ENCODE results near the gene RNF223. TPM values are rescaled to one million over a fixed set of nuclear protein-coding genes. Genes with fewer than 3 reads are reported as not detected.

RNF223 gene
- total and polyA plus RNA-seq, 2 experiments from 2014 or later = 0.43 to 0.88 TPM

DNA sequence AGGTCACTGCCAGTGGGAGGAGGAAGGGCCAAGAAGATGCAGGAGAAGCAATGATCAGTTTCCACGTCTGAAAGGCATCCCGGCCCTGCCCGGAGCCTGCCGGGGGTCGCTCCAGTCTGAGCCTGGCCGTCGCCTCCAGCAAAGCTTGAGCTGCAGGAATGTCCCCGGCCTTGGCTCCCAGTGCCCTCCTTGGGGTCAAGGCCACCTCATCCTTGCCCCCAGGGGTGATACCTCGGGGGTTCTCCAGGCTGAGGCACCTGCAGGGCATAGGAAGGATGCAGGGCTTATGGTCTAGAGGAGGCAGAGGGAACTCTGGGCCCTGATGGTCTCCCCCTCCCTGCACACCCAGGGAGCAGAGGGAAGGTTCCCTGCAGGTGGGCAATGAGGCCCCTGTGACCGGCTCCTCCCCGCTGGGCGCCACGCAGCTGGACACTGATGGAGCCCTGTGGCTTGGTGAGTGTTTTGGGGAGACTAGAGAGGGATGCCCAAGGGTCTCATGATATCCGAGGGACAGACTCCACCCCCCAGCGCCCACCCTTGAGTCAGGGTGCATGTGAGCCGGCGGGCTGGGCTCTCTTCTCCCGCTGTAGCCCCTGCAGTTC, 19.9 kb downstream of the RNF223 start:
- TF ChIP-seq, protein P1, sequence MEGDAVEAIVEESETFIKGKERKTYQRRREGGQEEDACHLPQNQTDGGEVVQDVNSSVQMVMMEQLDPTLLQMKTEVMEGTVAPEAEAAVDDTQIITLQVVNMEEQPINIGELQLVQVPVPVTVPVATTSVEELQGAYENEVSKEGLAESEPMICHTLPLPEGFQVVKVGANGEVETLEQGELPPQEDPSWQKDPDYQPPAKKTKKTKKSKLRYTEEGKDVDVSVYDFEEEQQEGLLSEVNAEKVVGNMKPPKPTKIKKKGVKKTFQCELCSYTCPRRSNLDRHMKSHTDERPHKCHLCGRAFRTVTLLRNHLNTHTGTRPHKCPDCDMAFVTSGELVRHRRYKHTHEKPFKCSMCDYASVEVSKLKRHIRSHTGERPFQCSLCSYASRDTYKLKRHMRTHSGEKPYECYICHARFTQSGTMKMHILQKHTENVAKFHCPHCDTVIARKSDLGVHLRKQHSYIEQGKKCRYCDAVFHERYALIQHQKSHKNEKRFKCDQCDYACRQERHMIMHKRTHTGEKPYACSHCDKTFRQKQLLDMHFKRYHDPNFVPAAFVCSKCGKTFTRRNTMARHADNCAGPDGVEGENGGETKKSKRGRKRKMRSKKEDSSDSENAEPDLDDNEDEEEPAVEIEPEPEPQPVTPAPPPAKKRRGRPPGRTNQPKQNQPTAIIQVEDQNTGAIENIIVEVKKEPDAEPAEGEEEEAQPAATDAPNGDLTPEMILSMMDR (IDR thresholded peaks at IDR 0.05; ENCODE audit: poor library complexity) = no peak
- TF ChIP-seq EZH2 (IDR thresholded peaks at IDR 0.05; ENCODE audit: borderline replicate concordance) (no peak), EZH2phosphoT487 (IDR thresholded peaks at IDR 0.05; ENCODE audit: low read depth, severe bottlenecking, unreplicated experiment) (no peak)
- WGBS (ENCODE audit: low lambda C conversion rate, missing lambda C conversion rate) = 96% methylated on average over 18 of the region's 18 CpGs
- Histone ChIP-seq H3K4me3 (no peak overlapping the region), H3K4me2 (no peak overlapping the region), H3K27ac (no peak overlapping the region), H3K9me2 (replicated peaks; ENCODE audit: insufficient read depth) (no peaks in the 10 kb centered on the region), H2AFZ (no peak overlapping the region), H3K36me3 (replicated peaks; ENCODE audit: insufficient read depth, low read depth) (no peaks in the 10 kb centered on the region), H3K27me3 (peaks cover 11% of the 10 kb centered on the region), H3K79me2 (no peaks in the 10 kb centered on the region), H3K4me1 (ENCODE audit: insufficient read depth) (peaks cover 6% of the 10 kb centered on the region), H3K9me3 (ENCODE audit: low read depth) (no peaks in the 10 kb centered on the region), H4K20me1 (ENCODE audit: insufficient read depth, poor library complexity, severe bottlenecking) (no peaks in the 10 kb centered on the region)
- no peak for DNase-seq (ENCODE audit: low spot score)

- Histone ChIP-seq H3K79me2 (no peaks in the 10 kb centered on the region), H4K20me1 (ENCODE audit: insufficient read depth, poor library complexity, severe bottlenecking) (no peaks in the 10 kb centered on the region), H2AFZ (no peak overlapping the region), H3K36me3 (replicated peaks; ENCODE audit: insufficient read depth, low read depth) (no peaks in the 10 kb centered on the region), H3K4me2 (no peak overlapping the region), H3K4me1 (ENCODE audit: insufficient read depth) (peaks cover 1% of the 10 kb centered on the region), H3K9me3 (ENCODE audit: low read depth) (no peaks in the 10 kb centered on the region), H3K9me2 (replicated peaks; ENCODE audit: insufficient read depth) (no peaks in the 10 kb centered on the region), H3K4me3 (no peak overlapping the region), H3K27ac (no peak overlapping the region), H3K27me3 (peaks cover 7% of the 10 kb centered on the region)
- DNase-seq (ENCODE audit: low spot score) = no peak
- no peak for TF ChIP-seq EZH2phosphoT487 (IDR thresholded peaks at IDR 0.05; ENCODE audit: low read depth, severe bottlenecking, unreplicated experiment)
- WGBS (ENCODE audit: low lambda C conversion rate, missing lambda C conversion rate) = 98% methylated on average over 17 of the region's 18 CpGs
Measured at GRCh38 chr1:1053682-1054081, 20.4 kb downstream of the RNF223 start.

- H3K4me2 ChIP-seq = no peak overlapping the region
- no peaks in the 10 kb centered on the region for H3K4me1 ChIP-seq (ENCODE audit: insufficient read depth)
- H3K9me2 ChIP-seq (replicated peaks; ENCODE audit: insufficient read depth) = no peaks in the 10 kb centered on the region
- WGBS (ENCODE audit: low lambda C conversion rate, missing lambda C conversion rate) = 99% methylated on average over 15 of the region's 15 CpGs
- H4K20me1 ChIP-seq (ENCODE audit: insufficient read depth, poor library complexity, severe bottlenecking) = no peaks in the 10 kb centered on the region
- TF ChIP-seq, protein P1 (IDR thresholded peaks at IDR 0.05; ENCODE audit: poor library complexity) = no peak
- TF ChIP-seq EZH2 (IDR thresholded peaks at IDR 0.05; ENCODE audit: borderline replicate concordance) (no peak), EZH2phosphoT487 (IDR thresholded peaks at IDR 0.05; ENCODE audit: low read depth, severe bottlenecking, unreplicated experiment) (no peak)
- H2AFZ ChIP-seq = no peak overlapping the region
- H3K36me3 ChIP-seq (replicated peaks; ENCODE audit: insufficient read depth, low read depth) = no peaks in the 10 kb centered on the region
- H3K9me3 ChIP-seq (ENCODE audit: low read depth) = no peaks in the 10 kb centered on the region
- no peak for DNase-seq (ENCODE audit: low spot score)
- H3K27me3 ChIP-seq = peaks cover under 1% of the 10 kb centered on the region
- H3K79me2 ChIP-seq = no peaks in the 10 kb centered on the region
- H3K4me3 ChIP-seq = no peak overlapping the region
- H3K27ac ChIP-seq = no peak overlapping the region
Measured at GRCh38 chr1:1053022-1053421, 21.1 kb downstream of the RNF223 start.

GRCh38 chr1:1052003-1052840, 21.9 kb downstream of the RNF223 start:
- no peaks in the 10 kb centered on the region for H3K79me2 ChIP-seq
- no peaks in the 10 kb centered on the region for H3K27me3 ChIP-seq
- no peaks in the 10 kb centered on the region for H3K36me3 ChIP-seq (replicated peaks; ENCODE audit: insufficient read depth, low read depth)
- H2AFZ ChIP-seq = no peak overlapping the region
- H3K4me2 ChIP-seq = no peak overlapping the region
- DNase-seq (ENCODE audit: low spot score) = no peak
- H3K9me2 ChIP-seq (replicated peaks; ENCODE audit: insufficient read depth) = no peaks in the 10 kb centered on the region
- H4K20me1 ChIP-seq (ENCODE audit: insufficient read depth, poor library complexity, severe bottlenecking) = no peaks in the 10 kb centered on the region
- WGBS (ENCODE audit: low lambda C conversion rate, missing lambda C conversion rate) = 95% methylated on average over 29 of the region's 29 CpGs
- H3K4me1 ChIP-seq (ENCODE audit: insufficient read depth) = no peaks in the 10 kb centered on the region
- no peak for TF ChIP-seq EZH2phosphoT487 (IDR thresholded peaks at IDR 0.05; ENCODE audit: low read depth, severe bottlenecking, unreplicated experiment)
- TF ChIP-seq, protein P1 (IDR thresholded peaks at IDR 0.05; ENCODE audit: poor library complexity) = no peak
- TF ChIP-seq EZH2 (IDR thresholded peaks at IDR 0.05; ENCODE audit: borderline replicate concordance) = no peak
- H3K4me3 ChIP-seq = no peak overlapping the region
- no peaks in the 10 kb centered on the region for H3K9me3 ChIP-seq (ENCODE audit: low read depth)
- H3K27ac ChIP-seq = no peak overlapping the region
